Right atrium auricular region (tissue), 2 donors: ENCODE measurements around the gene TRERF1. TPM values are rescaled to one million over a fixed set of nuclear protein-coding genes. Genes with fewer than 3 reads are reported as not detected.

ENCODE experiments used
- DNase-seq: peaks from one replicate; pipeline ENCODE4 v3.0.0-alpha.2; 2019; ENCODE audit warnings: low spot score
- H3K27ac ChIP-seq, 2 donors: fragments of 200-600 bp; sonication (generic); 1 replicate in 1 of 2; 2 replicates in 1 of 2; pipeline ENCODE4 v1.5.1; 2016 to 2019
- H3K27me3 ChIP-seq, 2 donors: fragments of 200-600 bp; sonication (generic); one replicate each; pipeline versions ENCODE4 v1.5.1 to v1.6.0; 2017 to 2019
- H3K36me3 ChIP-seq: fragments of 200-600 bp; sonication (generic); one replicate; pipeline ENCODE4 v1.5.1; 2016
- H3K4me1 ChIP-seq, 2 donors: fragments of 200-600 bp; sonication (generic); one replicate each; pipeline versions ENCODE4 v1.5.1 to v1.6.0; 2017 to 2019
- H3K4me3 ChIP-seq, 2 donors: fragments of 200-600 bp; sonication (generic); 1 replicate in 1 of 2; 2 replicates in 1 of 2; pipeline ENCODE4 v1.5.1; 2017 to 2019; ENCODE audit warnings: mild to moderate bottlenecking in 1 of 2, moderate library complexity in 1 of 2
- H3K9me3 ChIP-seq, 2 donors: fragments of 200-600 bp; sonication (generic); one replicate each; pipeline ENCODE4 v1.5.1; 2019
- CTCF ChIP-seq, 2 donors: fragments of 200-600 bp; sonication (generic); IDR thresholded peaks; one replicate each; pipeline ENCODE4 v1.5.1; 2019; ENCODE audit warnings: antibody characterized with exemption in 2 of 2
- total RNA-seq, 2 donors: library from RNA; depleted of rRNA; stranded (reverse); fragments of >200 nt; gene quantifications; one replicate each; pipeline ENCODE4 v1.1.0, GENCODE V29; 2016

The TRERF1 gene
- total RNA-seq, 2 donors from 2014 or later, result 1.9 to 2.5 TPM

- Histone ChIP-seq H3K27me3 (no peaks in the 10 kb centered on the region), H3K27ac (no peak overlapping the region), H3K4me1 (no peaks in the 10 kb centered on the region), H3K9me3 (no peaks in the 10 kb centered on the region), H3K4me3 (no peak overlapping the region), H3K36me3 (no peaks in the 10 kb centered on the region)
- no peak for DNase-seq
- no peak for TF ChIP-seq CTCF (IDR thresholded peaks at IDR 0.05)
Observed at GRCh38 chr6:42354702-42355101, 97.0 kb downstream of the TRERF1 start.

GRCh38 chr6:42352856-42353564, 98.7 kb downstream of the TRERF1 start:
- Histone ChIP-seq H3K4me3 (no peak overlapping the region), H3K27me3 (no peaks in the 10 kb centered on the region), H3K36me3 (no peaks in the 10 kb centered on the region), H3K9me3 (no peaks in the 10 kb centered on the region), H3K4me1 (no peaks in the 10 kb centered on the region), H3K27ac (no peak overlapping the region)
- no peak for TF ChIP-seq CTCF (IDR thresholded peaks at IDR 0.05)
- DNase-seq, result no peak

DNA sequence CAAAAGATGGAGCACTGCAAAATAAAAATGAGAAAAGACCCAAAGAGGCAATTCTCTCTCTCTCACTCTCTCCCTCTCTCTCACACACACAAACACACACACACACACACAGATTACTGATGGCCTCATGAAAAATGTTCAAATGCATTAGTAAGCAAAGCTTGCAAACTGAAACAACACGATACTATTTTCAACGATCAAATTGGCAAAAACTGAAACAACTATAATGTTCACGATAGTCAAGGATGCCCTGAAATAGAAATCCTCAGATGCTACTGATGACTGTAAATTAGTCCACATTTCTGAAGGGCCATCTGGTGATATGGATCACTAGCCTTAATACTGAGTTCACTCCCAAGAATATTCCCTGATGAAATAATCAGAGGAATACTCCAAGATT, 100.8 kb downstream of the TRERF1 start:
- no peak for TF ChIP-seq CTCF (IDR thresholded peaks at IDR 0.05)
- H3K27me3 ChIP-seq, result no peaks in the 10 kb centered on the region
- no peaks in the 10 kb centered on the region for H3K4me1 ChIP-seq
- no peak overlapping the region for H3K27ac ChIP-seq
- H3K36me3 ChIP-seq, result no peaks in the 10 kb centered on the region
- no peaks in the 10 kb centered on the region for H3K9me3 ChIP-seq
- no peak for DNase-seq
- H3K4me3 ChIP-seq, result no peak overlapping the region

DNA sequence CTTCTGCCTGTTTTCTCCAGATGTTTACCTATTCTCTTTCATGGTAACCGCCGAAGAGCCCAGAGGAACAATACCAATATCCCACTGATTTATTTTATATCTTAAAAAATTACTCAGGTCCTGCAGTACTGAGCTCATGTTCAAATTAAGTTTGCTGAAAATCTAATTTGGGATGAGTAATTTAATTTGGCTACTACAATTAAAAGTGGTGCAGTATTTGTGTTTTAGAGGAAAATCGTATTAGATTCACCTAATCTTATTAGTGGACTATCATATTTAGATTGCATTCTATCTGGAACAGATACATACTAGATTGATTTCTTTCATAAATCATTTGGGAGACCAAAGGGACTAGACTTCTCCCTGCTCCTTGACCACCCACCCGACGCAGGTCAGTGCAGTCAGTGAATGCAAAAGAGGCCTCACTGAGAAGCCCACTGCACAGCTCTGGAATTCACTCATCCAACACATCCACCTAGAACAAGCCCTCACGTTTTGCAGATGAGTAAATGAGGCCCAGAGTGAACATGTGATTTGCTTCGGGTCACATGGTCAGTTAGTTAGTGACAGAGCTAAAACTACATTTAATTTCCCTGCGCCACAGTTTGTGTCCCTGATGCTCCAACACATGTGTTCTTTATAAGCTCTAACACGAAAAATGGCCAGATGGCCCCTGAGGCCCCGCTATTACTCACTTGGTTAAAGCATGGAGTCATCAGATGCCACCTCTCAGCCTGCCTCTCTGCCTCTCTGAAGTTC, 101.8 kb downstream of the TRERF1 start:
- TF ChIP-seq CTCF (IDR thresholded peaks at IDR 0.05), result no peak
- no peaks in the 10 kb centered on the region for H3K4me1 ChIP-seq
- H3K36me3 ChIP-seq, result no peaks in the 10 kb centered on the region
- no peak overlapping the region for H3K4me3 ChIP-seq
- no peaks in the 10 kb centered on the region for H3K9me3 ChIP-seq
- H3K27me3 ChIP-seq, result no peaks in the 10 kb centered on the region
- no peak overlapping the region for H3K27ac ChIP-seq
- DNase-seq, result no peak

DNA sequence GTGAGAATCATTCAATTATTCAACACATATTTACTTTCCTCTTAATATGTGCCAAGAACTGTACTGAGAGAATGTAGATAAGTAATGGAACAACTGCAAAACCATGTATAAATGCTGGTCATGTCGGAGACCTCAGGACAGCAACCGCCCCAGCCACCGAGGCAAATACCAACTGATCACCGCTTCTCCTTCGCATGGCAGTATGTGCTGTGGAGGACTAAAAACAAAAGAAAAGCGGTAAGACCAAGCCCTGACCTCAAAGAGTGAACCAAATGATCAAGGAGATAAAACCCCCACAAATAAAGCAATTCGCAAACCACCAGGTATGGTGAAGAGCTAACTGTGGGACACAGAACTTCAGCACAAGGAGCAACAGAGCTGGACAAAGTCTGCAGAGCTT, 104.3 kb downstream of the TRERF1 start:
- TF ChIP-seq CTCF (IDR thresholded peaks at IDR 0.05), result no peak
- Histone ChIP-seq H3K27ac (no peak overlapping the region), H3K9me3 (no peaks in the 10 kb centered on the region), H3K27me3 (no peaks in the 10 kb centered on the region), H3K4me1 (no peaks in the 10 kb centered on the region), H3K4me3 (no peak overlapping the region), H3K36me3 (no peaks in the 10 kb centered on the region)
- no peak for DNase-seq
